OCI-LY1 (cell line): ENCODE data around the gene XYLT1.

Experiments
- H2AFZ ChIP-seq: fragments of 200-600 bp; sonication (generic), shearing (Covaris generic); 2 replicates; pipeline ENCODE4 v1.6.0; 2014; ENCODE audit warnings: antibody characterized with exemption, mild to moderate bottlenecking, low read length
- H3F3A ChIP-seq: fragments of 200-600 bp; sonication (generic), shearing (Covaris generic); 2 replicates; pipeline ENCODE4 v1.6.0; 2014; ENCODE audit warnings: mild to moderate bottlenecking, antibody characterized with exemption, low read length, moderate library complexity; ENCODE audit not compliant: insufficient read depth
- H3K27ac ChIP-seq: fragments of 200-600 bp; sonication (generic); 2 replicates; pipeline ENCODE4 v1.5.1; 2014; ENCODE audit warnings: low read length, mixed run types, mild to moderate bottlenecking, low read depth; ENCODE audit not compliant: poor library complexity, severe bottlenecking
- H3K27me3 ChIP-seq: fragments of 200-600 bp; sonication (generic); 2 replicates; pipeline ENCODE4 v1.6.0; 2014; ENCODE audit warnings: antibody characterized with exemption, mild to moderate bottlenecking, low read length, moderate library complexity; ENCODE audit not compliant: insufficient read depth
- H3K36me3 ChIP-seq: fragments of 200-600 bp; sonication (generic); 2 replicates; pipeline ENCODE4 v1.6.1; 2014; ENCODE audit warnings: mild to moderate bottlenecking, antibody characterized with exemption, low read length, moderate library complexity, mixed read lengths; ENCODE audit not compliant: insufficient read depth
- H3K4me1 ChIP-seq: fragments of 200-600 bp; sonication (generic); 2 replicates; pipeline ENCODE4 v1.5.1; 2014; ENCODE audit warnings: mild to moderate bottlenecking, low read length, moderate library complexity; ENCODE audit not compliant: insufficient read depth, severe bottlenecking
- H3K4me2 ChIP-seq: fragments of 200-600 bp; sonication (generic), shearing (Covaris generic); 2 replicates; pipeline ENCODE4 v1.6.1; 2014; ENCODE audit warnings: low read length
- H3K4me3 ChIP-seq: fragments of 200-600 bp; sonication (generic); 2 replicates; pipeline ENCODE4 v1.5.1; 2014; ENCODE audit warnings: low read length, low read depth, mild to moderate bottlenecking, mixed read lengths; ENCODE audit not compliant: poor library complexity, severe bottlenecking
- H3K79me2 ChIP-seq: fragments of 200-600 bp; shearing (Covaris generic); 2 replicates; pipeline ENCODE4 v1.6.1; 2016; ENCODE audit warnings: mixed run types, low read length, mixed read lengths; ENCODE audit not compliant: insufficient read depth
- H3K9ac ChIP-seq: fragments of 200-600 bp; sonication (generic), shearing (Covaris generic); 2 replicates; pipeline ENCODE4 v1.6.1; 2014; ENCODE audit warnings: mild to moderate bottlenecking, low read length, mixed read lengths
- H3K9me2 ChIP-seq: fragments of 200-600 bp; sonication (generic), shearing (Covaris generic); 2 replicates; pipeline ENCODE4 v1.6.1; 2014; ENCODE audit warnings: low read depth, mild to moderate bottlenecking, low read length, mixed read lengths
- H3K9me3 ChIP-seq: fragments of 200-600 bp; shearing (Covaris generic); 2 replicates; pipeline ENCODE4 v1.6.1; 2014; ENCODE audit warnings: low read length, mixed read lengths
- H4K20me1 ChIP-seq: fragments of 200-600 bp; sonication (generic), shearing (Covaris generic); 2 replicates; pipeline ENCODE4 v1.6.0; 2016; ENCODE audit warnings: mild to moderate bottlenecking, low read length; ENCODE audit not compliant: insufficient read depth
- EZH2 ChIP-seq: fragments of 200-600 bp; sonication (generic), shearing (Covaris generic); IDR thresholded peaks from 2 replicates; pipeline ENCODE4 v1.8.0; 2017; ENCODE audit warnings: borderline replicate concordance, mixed run types, mild to moderate bottlenecking, antibody characterized with exemption, low read length, moderate library complexity, mixed read lengths
- TF ChIP-seq, protein P1 (sequence below): fragments of 200-600 bp; sonication (generic), shearing (Covaris generic); IDR thresholded peaks from 2 replicates; pipeline ENCODE4 v1.5.1; 2017; ENCODE audit warnings: mild to moderate bottlenecking, antibody characterized with exemption, low read length, moderate library complexity, mixed read lengths

The XYLT1 gene

DNA sequence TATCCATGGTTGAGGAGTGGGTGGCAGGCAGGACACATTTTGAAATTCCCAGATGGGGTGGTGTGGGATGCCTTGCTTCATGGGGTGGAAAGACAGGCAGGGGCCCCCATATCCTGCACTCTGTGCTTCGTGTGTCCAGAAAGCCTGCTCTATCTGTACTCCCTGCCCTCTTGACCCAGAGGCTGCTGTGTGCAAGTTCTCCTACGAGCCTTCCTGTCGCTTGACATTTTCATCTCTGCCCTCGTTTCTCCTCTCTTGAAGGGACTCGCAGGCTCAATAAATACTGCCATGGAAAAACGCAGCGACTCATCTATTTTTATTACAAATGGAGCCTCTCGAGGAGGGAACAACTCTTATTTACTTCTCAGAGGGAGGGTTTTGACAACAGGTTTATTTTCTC, 254.8 kb downstream of the XYLT1 start:
- H3K27ac ChIP-seq = no peak overlapping the region
- H3K79me2 ChIP-seq = no peaks in the 10 kb centered on the region
- no peaks in the 10 kb centered on the region for H3F3A ChIP-seq
- peaks cover 33% of the 10 kb centered on the region; the same call in 1 of the 2 replicates for H3K36me3 ChIP-seq
- H3K9me2 ChIP-seq = no peaks in the 10 kb centered on the region
- H3K4me1 ChIP-seq = no peaks in the 10 kb centered on the region
- TF ChIP-seq EZH2 = no peak
- TF ChIP-seq, protein P1, sequence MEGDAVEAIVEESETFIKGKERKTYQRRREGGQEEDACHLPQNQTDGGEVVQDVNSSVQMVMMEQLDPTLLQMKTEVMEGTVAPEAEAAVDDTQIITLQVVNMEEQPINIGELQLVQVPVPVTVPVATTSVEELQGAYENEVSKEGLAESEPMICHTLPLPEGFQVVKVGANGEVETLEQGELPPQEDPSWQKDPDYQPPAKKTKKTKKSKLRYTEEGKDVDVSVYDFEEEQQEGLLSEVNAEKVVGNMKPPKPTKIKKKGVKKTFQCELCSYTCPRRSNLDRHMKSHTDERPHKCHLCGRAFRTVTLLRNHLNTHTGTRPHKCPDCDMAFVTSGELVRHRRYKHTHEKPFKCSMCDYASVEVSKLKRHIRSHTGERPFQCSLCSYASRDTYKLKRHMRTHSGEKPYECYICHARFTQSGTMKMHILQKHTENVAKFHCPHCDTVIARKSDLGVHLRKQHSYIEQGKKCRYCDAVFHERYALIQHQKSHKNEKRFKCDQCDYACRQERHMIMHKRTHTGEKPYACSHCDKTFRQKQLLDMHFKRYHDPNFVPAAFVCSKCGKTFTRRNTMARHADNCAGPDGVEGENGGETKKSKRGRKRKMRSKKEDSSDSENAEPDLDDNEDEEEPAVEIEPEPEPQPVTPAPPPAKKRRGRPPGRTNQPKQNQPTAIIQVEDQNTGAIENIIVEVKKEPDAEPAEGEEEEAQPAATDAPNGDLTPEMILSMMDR = no peak
- no peak overlapping the region for H3K9ac ChIP-seq
- H3K27me3 ChIP-seq = no peaks in the 10 kb centered on the region
- no peak overlapping the region for H2AFZ ChIP-seq
- no peak overlapping the region for H3K4me3 ChIP-seq
- H3K4me2 ChIP-seq = no peak overlapping the region
- H3K9me3 ChIP-seq = no peaks in the 10 kb centered on the region
- H4K20me1 ChIP-seq = no peaks in the 10 kb centered on the region

DNA sequence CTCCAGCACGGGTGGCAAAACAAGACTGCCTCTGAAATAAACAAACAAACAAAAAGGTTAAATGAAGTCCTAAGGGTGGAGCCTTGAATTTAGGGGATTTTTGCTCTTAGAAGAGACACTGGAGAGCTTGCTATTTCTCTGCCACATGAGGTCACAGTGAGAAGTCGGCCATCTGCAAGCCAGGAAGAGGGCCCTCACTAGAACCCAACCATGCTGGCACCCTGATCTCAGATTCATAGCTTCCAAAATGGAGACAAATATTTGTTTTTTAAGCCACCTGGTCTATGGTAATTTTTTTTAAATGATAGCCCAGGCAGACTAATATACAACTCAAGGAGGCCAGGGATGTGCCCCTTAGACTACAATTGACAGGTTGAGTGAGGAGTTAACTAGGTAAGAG, 255.5 kb downstream of the XYLT1 start:
- Histone ChIP-seq H3K4me2 (no peak overlapping the region), H3K36me3 (peaks cover 35% of the 10 kb centered on the region; the same call in 1 of the 2 replicates), H3K79me2 (no peaks in the 10 kb centered on the region), H3K9me2 (no peaks in the 10 kb centered on the region), H3K9me3 (no peaks in the 10 kb centered on the region), H3K27me3 (no peaks in the 10 kb centered on the region), H3F3A (no peaks in the 10 kb centered on the region), H3K27ac (no peak overlapping the region), H3K4me3 (no peak overlapping the region), H3K9ac (no peak overlapping the region), H2AFZ (no peak overlapping the region), H4K20me1 (no peaks in the 10 kb centered on the region), H3K4me1 (no peaks in the 10 kb centered on the region)
- TF ChIP-seq EZH2 = no peak
- TF ChIP-seq, protein P1 = no peak

DNA sequence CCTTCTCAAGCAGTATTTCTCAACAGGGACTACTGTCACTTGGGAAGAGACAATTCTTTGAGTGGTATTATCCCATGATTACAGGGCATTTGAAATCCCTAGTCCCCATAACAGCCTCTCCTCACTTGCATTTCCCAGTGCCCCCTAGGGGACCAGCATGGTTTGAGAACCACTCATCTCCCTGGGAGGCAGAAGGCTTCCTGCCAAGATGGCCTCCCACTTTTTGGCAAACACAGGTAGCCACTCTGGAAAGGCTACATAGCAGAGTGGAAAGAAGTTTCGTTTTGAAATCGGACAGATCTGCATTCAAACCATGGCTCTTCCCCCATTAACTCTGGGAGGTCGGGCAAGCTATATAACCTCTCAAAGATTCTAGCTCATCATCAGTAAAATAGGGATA, 256.8 kb downstream of the XYLT1 start:
- TF ChIP-seq, protein P1 = no peak
- TF ChIP-seq EZH2 = no peak
- no peaks in the 10 kb centered on the region for H3K79me2 ChIP-seq
- H3K27ac ChIP-seq = no peak overlapping the region
- H3K27me3 ChIP-seq = no peaks in the 10 kb centered on the region
- no peaks in the 10 kb centered on the region for H3K4me1 ChIP-seq
- no peaks in the 10 kb centered on the region for H3K9me3 ChIP-seq
- H4K20me1 ChIP-seq = no peaks in the 10 kb centered on the region
- no peak overlapping the region for H2AFZ ChIP-seq
- H3K4me2 ChIP-seq = no peak overlapping the region
- peaks cover 35% of the 10 kb centered on the region; the same call in 1 of the 2 replicates for H3K36me3 ChIP-seq
- no peak overlapping the region for H3K4me3 ChIP-seq
- no peaks in the 10 kb centered on the region for H3K9me2 ChIP-seq
- H3F3A ChIP-seq = no peaks in the 10 kb centered on the region
- no peak overlapping the region for H3K9ac ChIP-seq
